ENCODE measurements around the gene PSME3IP1.

GRCh38 chr16:57137566-57138273 lies 48.1 kb downstream of the PSME3IP1 start:
- TF ChIP-seq FOXM1 (IDR thresholded peaks at IDR 0.05; ENCODE audit: low read depth) (no peak), NFIC (IDR thresholded peaks at IDR 0.05; ENCODE audit: borderline replicate concordance) (no peak), CTCF (IDR thresholded peaks at IDR 0.05) (no peak), YY1 (IDR thresholded peaks at IDR 0.05; ENCODE audit: low read depth) (no peak), RXRA (IDR thresholded peaks at IDR 0.05; ENCODE audit: borderline replicate concordance, low read depth) (no peak), EZH2phosphoT487 (IDR thresholded peaks at IDR 0.05; ENCODE audit: borderline replicate concordance, low read depth) (no peak)
